ENCODE measurements around the gene OR10C1.

GRCh38 chr6:29490552-29490951 is 51.4 kb downstream of the OR10C1 start:
- TF ChIP-seq CTCF (IDR thresholded peaks at IDR 0.05; ENCODE audit: low read depth, low read length) (no peak), EZH2phosphoT487 (IDR thresholded peaks at IDR 0.05; ENCODE audit: low read depth) (no peak)
